Right lobe of liver (tissue), 6 donors: ENCODE results near the gene SH3TC1. TPM values are rescaled to one million over a fixed set of nuclear protein-coding genes. Genes with fewer than 3 reads are reported as not detected.

Source experiments
- ATAC-seq, 4 donors: fragments of 200-7000 bp; cut with Tn5 transposase; one replicate each; pipeline ENCODE4 v1.9.1; 2020; ENCODE audit warnings: mild to moderate bottlenecking in 4 of 4, moderate library complexity in 4 of 4
- DNase-seq, 3 donors: peaks; one replicate each; pipeline ENCODE4 v3.0.0-alpha.2; 2020
- H3K27ac ChIP-seq, 3 donors: fragments of 200-600 bp; one replicate each; pipeline ENCODE4 v1.8.0; 2022
- H3K27me3 ChIP-seq, 2 donors: fragments of 200-600 bp; one replicate each; pipeline ENCODE4 v1.8.0; 2022
- H3K36me3 ChIP-seq, 4 donors: fragments of 200-600 bp; sonication (generic) in 1 of 4; one replicate each; pipeline versions ENCODE4 v1.5.1 to v1.8.0; 2017 to 2022; ENCODE audit warnings: control low read depth in 1 of 4
- H3K4me1 ChIP-seq, 4 donors: fragments of 200-600 bp; sonication (generic) in 1 of 4; one replicate each; pipeline versions ENCODE4 v1.5.1 to v1.8.0; 2017 to 2022; ENCODE audit warnings: control low read depth in 1 of 4
- H3K4me3 ChIP-seq, 3 donors: fragments of 200-600 bp; one replicate each; pipeline ENCODE4 v1.8.0; 2022
- H3K9me3 ChIP-seq, 4 donors: fragments of 200-600 bp; sonication (generic) in 1 of 4; one replicate each; pipeline versions ENCODE4 v1.5.1 to v1.8.0; 2017 to 2022; ENCODE audit warnings: control low read depth in 1 of 4
- POLR2A ChIP-seq: fragments of 450-650 bp; IDR thresholded peaks from one replicate; pipeline ENCODE4 v1.6.1; 2017; ENCODE audit warnings: antibody characterized with exemption, mild to moderate bottlenecking
- WGBS: methylation state at CpG from one replicate; pipeline ENCODE4 v1.1.6; 2018; ENCODE audit warnings: low coverage, low lambda C conversion rate; ENCODE audit not compliant: insufficient coverage; ENCODE audit errors: missing lambda C conversion rate; 5-methylcytosine and 5-hydroxymethylcytosine counted together
- intact Hi-C, 2 donors: fragments of 100-400 bp; cut with DNase I; formaldehyde crosslinking; loops; one replicate each; pipeline versions ENCODE4 v1.11.2 to v1.14.1; 2022
- total RNA-seq, 6 experiments: library from RNA; depleted of rRNA in 2 of 6; stranded (reverse); fragments of >200 nt in 2 of 6; fragmentation: NEBNext Ultra II Directional in 3 of 6; extraction: Animal tissue kit (Norgen Biotek cat#: 25700) in 3 of 6; gene quantifications; one replicate each; pipeline versions ENCODE4 v1.1.0 to v1.2.4, GENCODE V29; 2016 to 2023
- TF ChIP-seq, protein P1 (sequence below), 4 donors: fragments of 200-600 bp in 3 of 4; fragments of 450-650 bp in 1 of 4; IDR thresholded peaks; one replicate each; pipeline versions ENCODE4 v1.5.1 to v1.8.0; 2016 to 2022; ENCODE audit warnings: antibody characterized with exemption in 4 of 4, mild to moderate bottlenecking in 2 of 4
- donor health status: DM: no; HTN: yes; CAD: no.
- donor health status: DM: no; HTN: no; CAD: no.
- donor health status: DM: no; HTN: no; CAD: no.
- donor health status: DM: no; HTN: yes; CAD: no.
- donor health status: DM: no; HTN: yes; CAD: no.

The SH3TC1 gene
- total RNA-seq, 6 experiments from 2014 or later, result 13.2 to 48.0 (median 24.9) TPM

DNA sequence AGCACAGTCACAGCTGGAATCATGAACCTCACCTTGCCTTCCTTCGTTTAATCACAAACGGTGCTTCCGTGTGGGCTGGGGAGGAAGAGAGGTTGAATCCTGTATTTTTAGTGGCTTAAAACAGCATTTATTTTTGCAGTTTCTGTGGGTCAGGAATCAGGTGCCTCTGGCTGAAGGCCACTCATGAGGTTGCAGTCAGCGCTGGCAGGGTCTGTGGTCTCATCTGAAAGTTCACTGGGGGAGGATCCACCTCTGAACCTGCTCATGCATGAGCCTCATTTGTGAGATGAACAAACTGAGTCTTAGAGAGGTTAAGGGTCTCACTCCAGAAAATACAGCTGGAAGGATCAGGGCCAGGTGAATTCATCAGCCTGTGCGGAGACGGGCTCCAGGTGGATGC, 23.4 kb upstream of the SH3TC1 start:
- Histone ChIP-seq H3K9me3 (no peaks in the 10 kb centered on the region), H3K36me3 (no peaks in the 10 kb centered on the region), H3K27ac (no peak overlapping the region), H3K4me3 (no peak overlapping the region), H3K4me1 (no peaks in the 10 kb centered on the region), H3K27me3 (no peaks in the 10 kb centered on the region)
- TF ChIP-seq, protein P1, sequence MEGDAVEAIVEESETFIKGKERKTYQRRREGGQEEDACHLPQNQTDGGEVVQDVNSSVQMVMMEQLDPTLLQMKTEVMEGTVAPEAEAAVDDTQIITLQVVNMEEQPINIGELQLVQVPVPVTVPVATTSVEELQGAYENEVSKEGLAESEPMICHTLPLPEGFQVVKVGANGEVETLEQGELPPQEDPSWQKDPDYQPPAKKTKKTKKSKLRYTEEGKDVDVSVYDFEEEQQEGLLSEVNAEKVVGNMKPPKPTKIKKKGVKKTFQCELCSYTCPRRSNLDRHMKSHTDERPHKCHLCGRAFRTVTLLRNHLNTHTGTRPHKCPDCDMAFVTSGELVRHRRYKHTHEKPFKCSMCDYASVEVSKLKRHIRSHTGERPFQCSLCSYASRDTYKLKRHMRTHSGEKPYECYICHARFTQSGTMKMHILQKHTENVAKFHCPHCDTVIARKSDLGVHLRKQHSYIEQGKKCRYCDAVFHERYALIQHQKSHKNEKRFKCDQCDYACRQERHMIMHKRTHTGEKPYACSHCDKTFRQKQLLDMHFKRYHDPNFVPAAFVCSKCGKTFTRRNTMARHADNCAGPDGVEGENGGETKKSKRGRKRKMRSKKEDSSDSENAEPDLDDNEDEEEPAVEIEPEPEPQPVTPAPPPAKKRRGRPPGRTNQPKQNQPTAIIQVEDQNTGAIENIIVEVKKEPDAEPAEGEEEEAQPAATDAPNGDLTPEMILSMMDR (IDR thresholded peaks at IDR 0.05), result no peak
- no peak for TF ChIP-seq POLR2A
- intact Hi-C loops, result loop anchor here in 1 of 2 donors (10.0 kb wide), 1 partner anchor 229 kb away; no protein-coding TSS in a partner anchor
- ATAC-seq (no peak), DNase-seq (no peak)
- WGBS, result 50% methylated on average over 4 of the region's 6 CpGs

DNA sequence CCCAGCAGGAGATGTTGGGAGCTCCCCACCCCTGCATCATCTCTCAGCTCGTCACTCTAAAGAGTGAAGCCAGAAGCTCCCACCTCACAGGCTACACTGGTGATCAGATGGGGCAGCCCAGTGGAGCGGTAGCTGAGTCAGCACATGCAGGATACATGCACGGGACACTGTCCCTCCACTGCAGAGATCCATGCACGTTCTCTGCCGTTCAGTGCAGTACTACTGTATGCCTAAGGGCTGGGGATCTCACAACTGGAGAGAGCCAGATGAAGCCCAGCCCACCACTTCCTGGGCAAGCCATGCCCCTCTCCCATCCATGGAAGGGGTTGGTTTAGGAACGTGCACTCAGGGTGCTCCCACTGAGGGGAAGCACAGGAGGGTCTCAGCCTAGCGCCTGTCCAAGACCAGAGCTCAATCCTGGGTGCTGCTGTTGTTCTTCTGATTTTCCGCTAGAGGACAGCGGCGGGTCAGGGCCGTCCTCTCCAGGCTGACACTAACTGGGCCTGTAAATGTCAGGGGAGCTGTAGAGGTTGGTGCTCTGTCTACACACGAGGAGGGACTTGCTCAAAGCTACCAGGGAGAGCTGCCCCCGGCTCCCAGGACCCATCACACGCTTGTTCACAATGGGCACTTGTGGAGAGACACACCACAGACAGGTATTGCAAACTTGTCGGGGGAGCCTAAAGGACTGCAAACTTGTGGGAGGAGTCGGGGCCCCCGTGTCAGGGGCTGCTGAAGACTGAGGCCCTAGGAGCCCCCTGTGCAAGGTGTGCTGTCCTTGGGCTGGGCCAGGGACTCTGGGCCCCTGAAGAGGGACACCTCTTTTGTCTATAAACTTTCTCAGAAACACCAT, 22.3 kb upstream of the SH3TC1 start:
- Histone ChIP-seq H3K27me3 (no peaks in the 10 kb centered on the region), H3K27ac (no peak overlapping the region), H3K4me1 (peaks cover 0 to 4% (median 0%) of the 10 kb centered on the region in 4 donors), H3K9me3 (no peaks in the 10 kb centered on the region), H3K4me3 (no peak overlapping the region), H3K36me3 (no peaks in the 10 kb centered on the region)
- intact Hi-C loops, result loop anchor here in 1 of 2 donors (10.0 kb wide), 1 partner anchor 228 kb away; no protein-coding TSS in a partner anchor
- peak in 2 of 3 donors; percentile 14 to 66 for DNase-seq
- TF ChIP-seq, protein P1 (IDR thresholded peaks at IDR 0.05), result peak; percentile 78 to 92 (median 84)
- TF ChIP-seq POLR2A, result no peak
- ATAC-seq, result peak; percentile 84 to 92 (median 89)
- WGBS, result 19% methylated on average over 12 of the region's 17 CpGs

DNA sequence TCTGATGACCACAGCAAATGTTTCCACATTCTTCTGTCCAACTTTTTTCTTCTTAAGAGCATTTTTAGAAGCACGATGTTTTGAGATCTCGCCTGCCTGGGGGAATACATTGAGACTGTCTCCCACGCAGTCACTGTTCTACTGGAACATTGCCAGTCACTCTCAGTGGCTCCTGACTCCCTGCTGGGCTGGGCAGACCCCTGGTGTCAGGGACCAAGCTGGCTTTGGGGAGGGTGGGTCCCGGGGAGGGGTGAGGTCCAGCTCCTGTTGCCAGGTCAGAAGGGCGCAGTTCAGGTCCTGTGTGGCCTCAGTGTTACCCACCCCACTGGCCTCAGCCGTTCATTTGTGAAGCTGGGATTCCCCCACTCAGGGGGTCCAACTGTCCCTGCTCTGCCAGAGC, 21.5 kb upstream of the SH3TC1 start:
- H3K4me3 ChIP-seq, result no peak overlapping the region
- peaks cover 0 to 10% (median 0%) of the 10 kb centered on the region in 4 donors for H3K4me1 ChIP-seq
- H3K27me3 ChIP-seq, result no peaks in the 10 kb centered on the region
- H3K27ac ChIP-seq, result no peak overlapping the region
- ATAC-seq, result no peak
- 60% methylated on average over 4 of the region's 6 CpGs for WGBS
- no peak for DNase-seq
- H3K36me3 ChIP-seq, result no peaks in the 10 kb centered on the region
- TF ChIP-seq POLR2A, result no peak
- TF ChIP-seq, protein P1 (IDR thresholded peaks at IDR 0.05), result no peak
- H3K9me3 ChIP-seq, result no peaks in the 10 kb centered on the region
- intact Hi-C loops, result loop anchor here in 1 of 2 donors (10.0 kb wide), 1 partner anchor 227 kb away; no protein-coding TSS in a partner anchor

GRCh38 chr4:8177956-8178355, 21.1 kb upstream of the SH3TC1 start:
- WGBS, result 85% methylated on average over 11 of the region's 11 CpGs
- no peaks in the 10 kb centered on the region for H3K36me3 ChIP-seq
- H3K27ac ChIP-seq, result no peak overlapping the region
- no peaks in the 10 kb centered on the region for H3K27me3 ChIP-seq
- H3K9me3 ChIP-seq, result no peaks in the 10 kb centered on the region
- H3K4me1 ChIP-seq, result peaks cover 0 to 13% (median 0%) of the 10 kb centered on the region in 4 donors
- TF ChIP-seq, protein P1 (IDR thresholded peaks at IDR 0.05), result no peak
- TF ChIP-seq POLR2A, result no peak
- no peak for DNase-seq
- ATAC-seq, result no peak
- intact Hi-C loops, result loop anchor here in 1 of 2 donors (10.0 kb wide), 1 partner anchor 227 kb away; no protein-coding TSS in a partner anchor
- H3K4me3 ChIP-seq, result no peak overlapping the region
